Astrocyte (in vitro differentiated cells and primary cell): ENCODE data around the gene CDK5RAP2. TPM values are rescaled to one million over a fixed set of nuclear protein-coding genes. Genes with fewer than 3 reads are reported as not detected.

ENCODE experiments used
- DNase-seq: peaks from one replicate; pipeline ENCODE4 v3.0.0-alpha.2; 2010; ENCODE audit warnings: low read depth
- FAIRE-seq: peaks from 2 replicates; lab custom pipeline; 2011; peaks lifted over from hg19 to GRCh38; lab: Jason Lieb, UNC
- H2AFZ ChIP-seq: 2 replicates; pipeline ENCODE4 v1.6.0; 2012; ENCODE audit warnings: low read depth, low read length, inconsistent platforms
- H3K27ac ChIP-seq: 2 replicates; pipeline ENCODE4 v1.5.1; 2011; ENCODE audit warnings: low read depth, low read length, inconsistent platforms
- H3K27me3 ChIP-seq: 2 replicates; pipeline ENCODE4 v1.6.0; 2011; ENCODE audit warnings: low read length, inconsistent platforms; ENCODE audit not compliant: insufficient read depth
- H3K36me3 ChIP-seq: 2 replicates; pipeline ENCODE4 v1.5.1; 2011; ENCODE audit warnings: low read length, inconsistent platforms; ENCODE audit not compliant: insufficient read depth
- H3K4me1 ChIP-seq: 2 replicates; pipeline ENCODE4 v1.5.1; 2011; ENCODE audit warnings: low read length, inconsistent platforms; ENCODE audit not compliant: insufficient read depth
- H3K4me2 ChIP-seq: 2 replicates; pipeline ENCODE4 v1.6.0; 2012; ENCODE audit warnings: low read length, inconsistent platforms
- H3K4me3 ChIP-seq: 2 replicates; pipeline ENCODE4 v1.5.1; 2011; ENCODE audit warnings: low read depth, mild to moderate bottlenecking, low read length, inconsistent platforms; ENCODE audit not compliant: insufficient read depth
- H3K79me2 ChIP-seq: 2 replicates; pipeline ENCODE4 v1.6.0; 2012; ENCODE audit warnings: mild to moderate bottlenecking, low read length, inconsistent platforms; ENCODE audit not compliant: insufficient read depth
- H3K9ac ChIP-seq: 2 replicates; pipeline ENCODE4 v1.6.0; 2012; ENCODE audit warnings: mild to moderate bottlenecking, low read length, inconsistent platforms
- H3K9me3 ChIP-seq: 2 replicates; pipeline ENCODE4 v1.5.1; 2012; ENCODE audit warnings: low read depth, mild to moderate bottlenecking, low read length, inconsistent platforms; ENCODE audit not compliant: insufficient read depth
- H4K20me1 ChIP-seq: 2 replicates; pipeline ENCODE4 v1.6.0; 2012; ENCODE audit warnings: low read length, inconsistent platforms; ENCODE audit not compliant: insufficient read depth
- H3K27ac Mint-ChIP-seq: one replicate; pipeline ENCODE4 v1.8.0; 2021; ENCODE audit warnings: mild to moderate bottlenecking, mixed read lengths; ENCODE audit not compliant: unreplicated experiment
- H3K27me3 Mint-ChIP-seq: one replicate; pipeline ENCODE4 v1.8.0; 2021; ENCODE audit warnings: low read depth, mixed read lengths; ENCODE audit not compliant: unreplicated experiment
- H3K36me3 Mint-ChIP-seq: one replicate; pipeline ENCODE4 v1.8.0; 2021; ENCODE audit warnings: low read depth, mixed read lengths; ENCODE audit not compliant: unreplicated experiment
- H3K4me1 Mint-ChIP-seq: one replicate; pipeline ENCODE4 v1.8.0; 2021; ENCODE audit warnings: low read depth, mixed read lengths; ENCODE audit not compliant: unreplicated experiment
- H3K4me3 Mint-ChIP-seq: one replicate; pipeline ENCODE4 v1.8.0; 2021; ENCODE audit warnings: mild to moderate bottlenecking, moderate library complexity, mixed read lengths; ENCODE audit not compliant: unreplicated experiment
- H3K9me3 Mint-ChIP-seq: one replicate; pipeline ENCODE4 v1.8.0; 2021; ENCODE audit warnings: mild to moderate bottlenecking, mixed read lengths; ENCODE audit not compliant: unreplicated experiment
- EZH2 ChIP-seq: IDR thresholded peaks from 2 replicates; pipeline ENCODE4 v1.6.1; 2012; ENCODE audit warnings: mild to moderate bottlenecking, low read length, inconsistent platforms; ENCODE audit not compliant: insufficient read depth
- total RNA-seq: library from RNA; stranded (reverse); gene quantifications from 2 replicates; pipeline ENCODE4 v1.2.1, GENCODE V29; 2021
- TF ChIP-seq, protein P1 (sequence below): IDR thresholded peaks from 2 replicates; pipeline ENCODE4 v1.5.1; 2011; ENCODE audit warnings: low read depth, mild to moderate bottlenecking, inconsistent platforms, low read length, moderate library complexity; ENCODE audit not compliant: insufficient read depth

CDK5RAP2 gene
- total RNA-seq, 1 donor from 2014 or later, result 36.3 TPM

DNA sequence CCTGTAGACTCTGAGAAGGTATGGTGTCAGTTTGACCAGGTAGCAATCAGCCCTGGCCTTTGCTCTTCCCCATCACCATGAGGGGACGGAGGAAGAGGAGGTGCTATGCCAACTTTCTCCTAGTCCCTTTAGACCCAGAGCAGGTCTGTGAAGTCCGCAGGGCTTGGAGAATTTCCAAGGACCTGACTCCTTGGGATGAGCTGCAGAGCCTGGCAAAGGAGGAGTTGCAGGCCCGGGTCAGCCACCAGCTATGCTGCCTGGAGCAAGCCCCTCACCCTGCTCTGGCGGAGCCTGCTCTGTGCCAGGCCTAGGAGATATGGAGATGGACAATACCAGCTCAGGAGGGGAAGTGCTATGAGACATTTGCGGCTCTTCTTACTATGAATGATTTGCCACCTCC, 188.3 kb downstream of the CDK5RAP2 start:
- peaks cover 36% of the 10 kb centered on the region for H3K4me1 Mint-ChIP-seq
- no peak for FAIRE-seq
- Histone ChIP-seq H3K9me3 (no peaks in the 10 kb centered on the region), H3K79me2 (no peaks in the 10 kb centered on the region), H3K4me3 (no peak overlapping the region), H4K20me1 (no peaks in the 10 kb centered on the region), H3K27me3 (no peaks in the 10 kb centered on the region), H3K36me3 (peaks cover 7% of the 10 kb centered on the region), H3K4me1 (peaks cover 31% of the 10 kb centered on the region), H3K27ac (no peak overlapping the region), H3K4me2 (no peak overlapping the region), H3K9ac (no peak overlapping the region), H2AFZ (no peak overlapping the region)
- H3K4me3 Mint-ChIP-seq, result no peak overlapping the region
- no peak overlapping the region for H3K27ac Mint-ChIP-seq
- H3K36me3 Mint-ChIP-seq, result peaks cover 23% of the 10 kb centered on the region
- no peaks in the 10 kb centered on the region for H3K9me3 Mint-ChIP-seq
- DNase-seq, result no peak
- TF ChIP-seq EZH2, result no peak
- TF ChIP-seq, protein P1, sequence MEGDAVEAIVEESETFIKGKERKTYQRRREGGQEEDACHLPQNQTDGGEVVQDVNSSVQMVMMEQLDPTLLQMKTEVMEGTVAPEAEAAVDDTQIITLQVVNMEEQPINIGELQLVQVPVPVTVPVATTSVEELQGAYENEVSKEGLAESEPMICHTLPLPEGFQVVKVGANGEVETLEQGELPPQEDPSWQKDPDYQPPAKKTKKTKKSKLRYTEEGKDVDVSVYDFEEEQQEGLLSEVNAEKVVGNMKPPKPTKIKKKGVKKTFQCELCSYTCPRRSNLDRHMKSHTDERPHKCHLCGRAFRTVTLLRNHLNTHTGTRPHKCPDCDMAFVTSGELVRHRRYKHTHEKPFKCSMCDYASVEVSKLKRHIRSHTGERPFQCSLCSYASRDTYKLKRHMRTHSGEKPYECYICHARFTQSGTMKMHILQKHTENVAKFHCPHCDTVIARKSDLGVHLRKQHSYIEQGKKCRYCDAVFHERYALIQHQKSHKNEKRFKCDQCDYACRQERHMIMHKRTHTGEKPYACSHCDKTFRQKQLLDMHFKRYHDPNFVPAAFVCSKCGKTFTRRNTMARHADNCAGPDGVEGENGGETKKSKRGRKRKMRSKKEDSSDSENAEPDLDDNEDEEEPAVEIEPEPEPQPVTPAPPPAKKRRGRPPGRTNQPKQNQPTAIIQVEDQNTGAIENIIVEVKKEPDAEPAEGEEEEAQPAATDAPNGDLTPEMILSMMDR, result no peak
- no peaks in the 10 kb centered on the region for H3K27me3 Mint-ChIP-seq

DNA sequence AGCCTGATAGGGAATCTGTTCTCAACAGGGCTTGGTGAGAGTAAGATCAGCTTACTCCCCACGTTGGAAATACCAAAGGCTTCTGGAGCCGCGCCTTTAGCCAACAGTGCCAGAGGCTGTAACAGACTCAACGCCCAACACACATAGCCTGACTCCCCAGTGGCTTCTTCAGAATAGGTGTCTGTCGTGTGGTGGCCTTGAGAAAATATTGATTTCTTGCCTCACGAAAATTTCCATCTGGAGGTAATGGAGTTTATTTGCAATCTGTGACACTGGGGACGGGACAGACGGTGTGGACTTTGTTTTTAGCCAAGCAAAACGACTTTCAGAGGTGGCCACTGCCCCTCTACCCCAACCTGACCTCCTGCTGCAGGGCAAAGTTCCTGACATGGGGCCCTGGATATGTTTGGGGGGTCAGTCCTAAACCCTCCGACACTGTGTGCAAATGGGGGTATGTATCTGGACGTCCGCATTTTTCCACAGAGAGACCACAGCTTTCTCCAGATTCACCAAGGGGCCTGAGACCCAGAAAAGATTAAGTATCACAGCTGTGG, 189.3 kb downstream of the CDK5RAP2 start:
- no peak for TF ChIP-seq EZH2
- TF ChIP-seq, protein P1, result no peak
- no peaks in the 10 kb centered on the region for H3K27me3 ChIP-seq
- FAIRE-seq, result no peak
- no peaks in the 10 kb centered on the region for H3K9me3 ChIP-seq
- H3K4me1 ChIP-seq, result peaks cover 31% of the 10 kb centered on the region
- Mint-ChIP-seq H3K36me3 (peaks cover 23% of the 10 kb centered on the region), H3K4me3 (no peak overlapping the region), H3K9me3 (no peaks in the 10 kb centered on the region), H3K27me3 (no peaks in the 10 kb centered on the region), H3K4me1 (peaks cover 30% of the 10 kb centered on the region), H3K27ac (no peak overlapping the region)
- H3K79me2 ChIP-seq, result no peaks in the 10 kb centered on the region
- H2AFZ ChIP-seq, result no peak overlapping the region
- no peak overlapping the region for H3K9ac ChIP-seq
- H3K27ac ChIP-seq, result no peak overlapping the region
- H4K20me1 ChIP-seq, result no peaks in the 10 kb centered on the region
- no peak overlapping the region for H3K4me3 ChIP-seq
- no peak overlapping the region for H3K4me2 ChIP-seq
- H3K36me3 ChIP-seq, result peaks cover 7% of the 10 kb centered on the region
- no peak for DNase-seq

DNA sequence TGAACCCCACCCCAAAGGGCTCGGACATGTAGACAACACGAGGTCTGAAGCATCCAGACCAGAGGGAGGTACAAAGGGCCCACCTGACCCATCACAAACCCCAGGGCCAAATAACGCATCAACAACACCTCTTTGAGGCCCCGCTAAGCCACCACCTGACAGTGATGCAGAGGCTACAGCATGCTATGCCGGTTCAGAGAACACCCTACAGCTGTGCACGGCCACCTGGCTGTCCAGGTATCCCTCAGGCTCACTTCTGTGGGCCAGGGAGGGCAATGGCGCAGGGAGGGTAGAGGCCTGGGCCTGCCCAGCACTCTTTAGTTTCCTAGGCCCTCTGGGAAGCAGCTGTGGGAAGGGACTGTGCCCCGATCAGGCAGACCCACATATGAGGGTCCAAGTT, 190.1 kb downstream of the CDK5RAP2 start:
- no peak for DNase-seq
- H3K4me1 Mint-ChIP-seq, result peaks cover 25% of the 10 kb centered on the region
- no peaks in the 10 kb centered on the region for H3K27me3 ChIP-seq
- H3K4me2 ChIP-seq, result no peak overlapping the region
- no peak overlapping the region for H3K27ac Mint-ChIP-seq
- H3K4me3 ChIP-seq, result no peak overlapping the region
- no peak overlapping the region for H2AFZ ChIP-seq
- H3K36me3 ChIP-seq, result peaks cover 4% of the 10 kb centered on the region
- H3K9me3 Mint-ChIP-seq, result no peaks in the 10 kb centered on the region
- H3K36me3 Mint-ChIP-seq, result peaks cover 25% of the 10 kb centered on the region
- H3K9ac ChIP-seq, result no peak overlapping the region
- no peak for FAIRE-seq
- H3K79me2 ChIP-seq, result no peaks in the 10 kb centered on the region
- no peak for TF ChIP-seq EZH2
- TF ChIP-seq, protein P1, result no peak
- no peaks in the 10 kb centered on the region for H3K27me3 Mint-ChIP-seq
- no peak overlapping the region for H3K4me3 Mint-ChIP-seq
- peaks cover 26% of the 10 kb centered on the region for H3K4me1 ChIP-seq
- H4K20me1 ChIP-seq, result no peaks in the 10 kb centered on the region
- no peak overlapping the region for H3K27ac ChIP-seq
- H3K9me3 ChIP-seq, result no peaks in the 10 kb centered on the region
